Common myeloid progenitor, CD34-positive (primary cell): ENCODE measurements around the gene SMARCD1.
A peak's percentile ranks its signal among the peaks of the same experiment; 100 is the strongest.
"Not testable (repeated sequence)": the region's sequence is repeated elsewhere in the genome, so short reads cannot be mapped to it uniquely, and the experiment has no call there.

Experiments used
- CTCF ChIA-PET: fragments of 350-600 bp; sonication (Branson Sonifier 250); formaldehyde crosslinking; loops from one replicate; lab custom pipeline; 2021; ENCODE audit warnings: antibody characterized with exemption; lab: Charles Lee
- POLR2A ChIA-PET: fragments of 350-600 bp; sonication (Branson Sonifier 250); formaldehyde crosslinking; loops from one replicate; lab custom pipeline; 2021; ENCODE audit warnings: antibody characterized with exemption; lab: Charles Lee
- DNase-seq, 3 donors: peaks; one replicate each; pipeline versions ENCODE4 v3.0.0 to v3.0.0-alpha.2; 2013
- H3K27ac ChIP-seq, 2 experiments: 1 replicate in 1 of 2; 2 replicates in 1 of 2; pipeline ENCODE4 v1.7.0; 2013; ENCODE audit warnings: inconsistent platforms in 2 of 2, low read length in 2 of 2, mild to moderate bottlenecking in 2 of 2, low read depth in 1 of 2, moderate library complexity in 1 of 2; ENCODE audit not compliant: severe bottlenecking in 2 of 2, insufficient read depth in 1 of 2, poor library complexity in 1 of 2
- H3K27me3 ChIP-seq, 5 experiments: replicated peaks in 2 of 5; 1 replicate in 3 of 5; 2 replicates in 2 of 5; pipeline versions ENCODE4 v1.6.1 to v1.7.0; 2013; ENCODE audit warnings: low read length in 4 of 5, mild to moderate bottlenecking in 2 of 5, moderate library complexity in 2 of 5, inconsistent platforms in 1 of 5; ENCODE audit not compliant: insufficient read depth in 5 of 5, control insufficient read depth in 4 of 5
- H3K36me3 ChIP-seq, 4 experiments: 1 replicate in 2 of 4; 2 replicates in 2 of 4; pipeline versions ENCODE4 v1.6.1 to v1.7.0; 2013; ENCODE audit warnings: low read length in 3 of 4, control low read depth in 1 of 4, mild to moderate bottlenecking in 1 of 4; ENCODE audit not compliant: control insufficient read depth in 4 of 4, insufficient read depth in 4 of 4
- H3K4me1 ChIP-seq, 4 experiments: 1 replicate in 3 of 4; 2 replicates in 1 of 4; pipeline versions ENCODE4 v1.6.1 to v1.7.1; 2013; ENCODE audit warnings: low read length in 3 of 4, mild to moderate bottlenecking in 3 of 4, control low read depth in 1 of 4, inconsistent platforms in 1 of 4, moderate library complexity in 1 of 4; ENCODE audit not compliant: control insufficient read depth in 4 of 4, insufficient read depth in 4 of 4; ENCODE audit errors: control extremely low read depth in 1 of 4
- H3K4me3 ChIP-seq, 7 experiments: 1 replicate in 4 of 7; 2 replicates in 3 of 7; pipeline versions ENCODE4 v1.5.1 to v1.7.0; 2013; ENCODE audit warnings: mild to moderate bottlenecking in 7 of 7, low read length in 6 of 7, moderate library complexity in 6 of 7, inconsistent platforms in 2 of 7, low read depth in 2 of 7, control low read depth in 1 of 7; ENCODE audit not compliant: insufficient read depth in 4 of 7, control insufficient read depth in 1 of 7; ENCODE audit errors: extremely low read depth in 1 of 7
- H3K9me3 ChIP-seq, 5 experiments: 1 replicate in 4 of 5; 2 replicates in 1 of 5; pipeline versions ENCODE4 v1.6.1 to v1.7.1; 2013; ENCODE audit warnings: low read length in 4 of 5, mild to moderate bottlenecking in 2 of 5, inconsistent platforms in 1 of 5, low read depth in 1 of 5, moderate library complexity in 1 of 5; ENCODE audit not compliant: control insufficient read depth in 4 of 5, insufficient read depth in 2 of 5; ENCODE audit errors: control extremely low read depth in 1 of 5
- WGBS: methylation state at CpG from one replicate; pipeline ENCODE4 v1.1.5; 2013; ENCODE audit not compliant: insufficient coverage; 5-methylcytosine and 5-hydroxymethylcytosine counted together

SMARCD1 gene

DNA sequence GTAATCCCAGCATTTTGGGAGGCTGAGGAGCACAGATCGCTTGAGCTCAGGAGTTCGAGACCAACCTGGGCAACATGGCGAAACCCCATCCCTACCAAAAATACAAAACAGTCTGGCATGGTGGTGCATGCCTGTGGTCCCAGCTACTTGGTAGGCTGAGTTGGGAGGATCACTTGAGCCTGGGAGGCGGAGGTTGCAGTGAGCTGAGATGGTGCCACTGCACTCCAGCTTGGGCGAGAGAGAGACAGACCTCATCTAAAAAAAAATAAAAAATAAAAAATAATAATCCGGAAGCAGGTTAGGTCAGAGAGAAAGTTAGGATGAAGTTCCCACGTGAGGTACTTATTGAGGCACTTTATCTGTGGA lies 750 bp upstream of the SMARCD1 start:
- peak overlapping the region; percentile 21 to 99 (median 94) for H3K4me3 ChIP-seq
- not testable (repeated sequence) for H3K9me3 ChIP-seq, DNase-seq, H3K27me3 ChIP-seq
- peak overlapping the region; percentile 64 to 85 for H3K27ac ChIP-seq
- 7% methylated on average over 3 of the region's 7 CpGs for WGBS
- ChIA-PET POLR2A (interaction anchor here (0.6 to 1.8 kb wide), 4 partner anchors 28 to 93 kb away, joined by 3 to 10 read pairs (median 5); partner anchors contain the start of genes CERS5 and COX14), CTCF (interaction anchor here (0.6 to 10.4 kb wide), 14 partner anchors 10 to 240 kb away, joined by 3 to 168 read pairs (median 4); partner anchors contain the start of genes CERS5, COX14 and GPD1)
- peaks cover 11 to 28% (median 21%) of the 10 kb centered on the region in 4 experiments for H3K36me3 ChIP-seq
- peaks cover 4 to 15% (median 10%) of the 10 kb centered on the region in 4 experiments for H3K4me1 ChIP-seq

DNA sequence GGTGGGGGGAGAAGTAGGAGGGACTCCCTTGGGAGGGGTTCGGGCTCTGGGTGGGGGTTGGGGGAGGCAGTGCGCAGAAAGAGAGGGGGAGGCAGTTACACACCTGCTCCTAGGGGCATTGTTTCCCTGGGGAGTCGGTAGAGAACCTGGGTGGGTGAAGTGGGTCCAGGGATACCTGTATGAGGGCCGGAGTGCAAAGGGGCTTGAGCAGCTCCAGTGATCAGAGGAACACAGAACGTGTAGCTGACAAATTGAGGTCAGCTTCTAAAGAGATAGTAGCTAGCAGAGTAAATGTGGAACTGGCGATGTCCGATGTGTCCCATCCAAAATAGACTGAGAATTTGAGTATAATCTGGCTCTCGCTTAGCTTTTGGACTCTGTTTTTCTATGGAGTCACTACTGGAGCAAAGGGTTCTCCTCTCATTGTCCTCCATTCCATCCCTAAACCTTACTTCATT lies 502 bp downstream of the SMARCD1 start:
- H3K27me3 ChIP-seq = no peaks in the 10 kb centered on the region
- no peaks in the 10 kb centered on the region for H3K9me3 ChIP-seq
- WGBS = 26% methylated on average over 6 of the region's 8 CpGs
- no peak for DNase-seq
- ChIA-PET POLR2A (interaction anchor here (1.0 to 1.8 kb wide), 3 partner anchors 11 to 81 kb away, joined by 5 to 10 read pairs (median 7); partner anchors contain the start of genes CERS5 and COX14), CTCF (interaction anchor here (0.7 to 10.4 kb wide), 9 partner anchors 9 to 122 kb away, joined by 3 to 168 read pairs (median 4); partner anchors contain the start of genes COX14 and GPD1)
- peak overlapping the region; percentile 64 to 85 for H3K27ac ChIP-seq
- H3K36me3 ChIP-seq = peaks cover 18 to 39% (median 32%) of the 10 kb centered on the region in 4 experiments
- H3K4me1 ChIP-seq = peaks cover 4 to 15% (median 10%) of the 10 kb centered on the region in 4 experiments
- H3K4me3 ChIP-seq = peak overlapping the region in 6 of 7 experiments; percentile 39 to 99 (median 74)

DNA sequence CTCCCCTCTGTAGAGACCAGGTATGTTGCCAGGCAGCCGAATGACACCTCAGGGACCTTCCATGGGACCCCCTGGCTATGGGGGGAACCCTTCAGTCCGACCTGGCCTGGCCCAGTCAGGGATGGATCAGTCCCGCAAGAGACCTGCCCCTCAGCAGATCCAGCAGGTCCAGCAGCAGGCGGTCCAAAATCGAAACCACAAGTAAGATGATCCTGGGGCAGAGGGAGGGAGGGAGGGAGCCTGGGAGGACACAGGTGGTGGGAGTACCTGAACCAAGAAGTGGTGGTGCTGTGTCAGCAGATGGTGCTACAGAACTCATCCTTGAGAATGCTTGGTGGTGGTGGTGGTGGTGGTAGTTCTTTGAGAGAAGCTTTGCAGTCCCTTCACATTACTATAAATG lies 1.0 kb downstream of the SMARCD1 start:
- ChIA-PET POLR2A (interaction anchor here (1.0 to 1.8 kb wide), 2 partner anchors 10 to 26 kb away, joined by 5 to 10 read pairs; partner anchors contain the start of gene COX14), CTCF (interaction anchor here (0.7 to 10.4 kb wide), 6 partner anchors 9 to 103 kb away, joined by 3 to 168 read pairs (median 10); partner anchors contain the start of genes COX14 and GPD1)
- no peak overlapping the region for H3K27ac ChIP-seq
- peak overlapping the region in 2 of 7 experiments; percentile 65 to 94 for H3K4me3 ChIP-seq
- peaks cover 4 to 13% (median 10%) of the 10 kb centered on the region in 4 experiments for H3K4me1 ChIP-seq
- H3K27me3 ChIP-seq = no peaks in the 10 kb centered on the region
- no peak for DNase-seq
- H3K9me3 ChIP-seq = no peaks in the 10 kb centered on the region
- WGBS = 95% methylated on average over 3 of the region's 5 CpGs
- peaks cover 20 to 43% (median 34%) of the 10 kb centered on the region in 4 experiments for H3K36me3 ChIP-seq

GRCh38 chr12:50087151-50087550 lies 2.0 kb downstream of the SMARCD1 start:
- Histone ChIP-seq H3K4me3 (no peak overlapping the region), H3K4me1 (peaks cover 4 to 13% (median 10%) of the 10 kb centered on the region in 4 experiments), H3K27ac (no peak overlapping the region), H3K36me3 (peaks cover 24 to 52% (median 39%) of the 10 kb centered on the region in 4 experiments), H3K9me3 (no peaks in the 10 kb centered on the region), H3K27me3 (no peaks in the 10 kb centered on the region)
- ChIA-PET CTCF (interaction anchor here (0.9 to 10.4 kb wide), 8 partner anchors 9 to 99 kb away, joined by 4 to 168 read pairs (median 4); partner anchors contain the start of genes COX14 and GPD1), POLR2A (no interaction called here)
- 97% methylated on average over 9 of the region's 9 CpGs for WGBS
- no peak for DNase-seq

DNA sequence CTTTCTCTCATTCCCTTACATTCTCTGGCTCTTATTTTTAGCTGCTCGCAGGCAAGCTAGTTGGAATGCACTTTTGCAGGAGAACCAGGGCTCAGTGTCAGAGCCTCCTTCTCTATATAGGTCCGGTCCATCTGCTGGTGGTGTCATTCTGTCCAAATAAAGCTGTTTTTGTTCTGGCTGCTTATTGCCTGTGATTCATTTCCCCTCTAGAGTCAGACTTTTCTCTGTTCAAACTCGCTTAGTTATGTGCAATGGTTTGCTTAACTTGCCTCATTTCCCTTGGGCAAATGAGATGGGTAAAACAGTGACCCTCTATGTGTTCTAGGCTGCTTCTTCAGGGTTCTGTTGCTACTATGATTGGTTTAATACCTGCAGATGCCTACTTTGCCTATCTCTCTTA lies 2.9 kb downstream of the SMARCD1 start:
- Histone ChIP-seq H3K4me1 (peaks cover 4 to 13% (median 10%) of the 10 kb centered on the region in 4 experiments), H3K9me3 (no peaks in the 10 kb centered on the region), H3K27ac (no peak overlapping the region), H3K36me3 (peaks cover 26 to 60% (median 44%) of the 10 kb centered on the region in 4 experiments), H3K27me3 (no peaks in the 10 kb centered on the region), H3K4me3 (no peak overlapping the region)
- 94% methylated on average over 3 of the region's 3 CpGs for WGBS
- ChIA-PET CTCF (interaction anchor here (0.6 to 10.4 kb wide), 12 partner anchors 9 to 219 kb away, joined by 3 to 168 read pairs (median 4); partner anchors contain the start of genes COX14 and GPD1), POLR2A (no interaction called here)
- no peak for DNase-seq

DNA sequence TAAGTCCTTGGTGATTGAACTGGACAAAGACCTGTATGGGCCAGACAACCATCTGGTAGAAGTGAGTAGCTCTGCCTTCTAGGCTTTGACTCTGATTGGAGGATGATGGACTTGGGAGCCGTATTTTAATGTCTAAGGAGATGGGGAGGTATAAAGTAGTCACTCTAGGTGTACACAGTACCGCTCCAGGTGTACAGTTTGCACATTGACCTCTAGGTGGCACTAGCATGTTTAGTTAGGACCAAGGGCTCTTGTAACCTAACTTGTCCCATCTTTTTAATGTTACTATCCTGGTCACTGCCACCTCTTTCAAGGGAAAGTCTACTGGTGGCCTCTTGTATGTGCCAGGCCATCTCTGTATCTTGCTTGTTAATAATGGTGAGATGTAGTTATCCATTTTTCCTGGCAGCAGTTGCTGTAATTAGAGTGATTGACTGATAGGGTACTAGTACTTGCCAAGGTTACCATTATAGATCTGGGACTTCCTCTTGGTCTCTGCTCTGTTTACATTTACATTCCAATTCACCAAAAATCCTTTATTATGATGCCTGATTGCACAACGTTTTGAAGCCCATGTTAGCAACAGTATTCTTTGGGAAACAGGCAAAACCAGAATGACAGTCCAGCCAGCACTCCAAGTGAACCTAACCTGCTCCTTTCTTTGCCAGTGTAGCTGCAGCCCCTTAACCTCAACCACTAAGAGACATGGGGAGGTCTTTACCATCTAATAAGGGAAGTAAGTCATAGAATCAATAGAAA lies 3.6 kb downstream of the SMARCD1 start:
- Histone ChIP-seq H3K36me3 (peaks cover 26 to 67% (median 49%) of the 10 kb centered on the region in 4 experiments), H3K4me3 (no peak overlapping the region), H3K27me3 (no peaks in the 10 kb centered on the region), H3K27ac (no peak overlapping the region), H3K9me3 (no peaks in the 10 kb centered on the region), H3K4me1 (peaks cover 4 to 12% (median 9%) of the 10 kb centered on the region in 4 experiments)
- ChIA-PET CTCF (interaction anchor here (0.6 to 10.4 kb wide), 15 partner anchors 8 to 124 kb away, joined by 3 to 168 read pairs (median 4); partner anchors contain the start of genes COX14 and GPD1), POLR2A (no interaction called here)
- peak; percentile 48 to 65 (median 63) for DNase-seq
- WGBS = 20% methylated on average over 2 of the region's 3 CpGs
